Measurements from ENCODE around the gene INPP5E.
A peak's percentile ranks its signal among the peaks of the same experiment; 100 is the strongest.
"Not testable (repeated sequence)": the region's sequence is repeated elsewhere in the genome, so short reads cannot be mapped to it uniquely, and the experiment has no call there.

INPP5E gene

DNA sequence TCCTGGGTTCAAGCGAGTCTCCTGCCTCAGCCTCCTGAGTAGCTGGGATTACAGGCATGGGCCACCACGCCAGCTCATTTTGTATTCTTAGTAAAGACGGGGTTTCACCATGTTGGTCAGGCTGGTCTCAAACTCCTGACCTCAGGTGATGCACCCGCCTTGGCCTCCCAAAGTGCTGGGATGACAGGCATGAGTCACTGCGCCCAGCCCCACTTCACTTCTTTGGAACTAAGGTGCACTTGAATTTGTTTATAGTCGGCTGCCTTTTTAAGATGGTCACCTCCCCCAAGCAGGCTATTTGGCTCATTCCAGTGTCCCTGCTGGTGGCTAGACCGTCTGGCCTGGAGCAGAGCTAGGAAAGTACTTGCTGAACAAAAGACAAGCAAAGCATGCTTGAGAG, 14.3 kb downstream of the INPP5E start:
- DNase-seq: not testable (repeated sequence)

DNA sequence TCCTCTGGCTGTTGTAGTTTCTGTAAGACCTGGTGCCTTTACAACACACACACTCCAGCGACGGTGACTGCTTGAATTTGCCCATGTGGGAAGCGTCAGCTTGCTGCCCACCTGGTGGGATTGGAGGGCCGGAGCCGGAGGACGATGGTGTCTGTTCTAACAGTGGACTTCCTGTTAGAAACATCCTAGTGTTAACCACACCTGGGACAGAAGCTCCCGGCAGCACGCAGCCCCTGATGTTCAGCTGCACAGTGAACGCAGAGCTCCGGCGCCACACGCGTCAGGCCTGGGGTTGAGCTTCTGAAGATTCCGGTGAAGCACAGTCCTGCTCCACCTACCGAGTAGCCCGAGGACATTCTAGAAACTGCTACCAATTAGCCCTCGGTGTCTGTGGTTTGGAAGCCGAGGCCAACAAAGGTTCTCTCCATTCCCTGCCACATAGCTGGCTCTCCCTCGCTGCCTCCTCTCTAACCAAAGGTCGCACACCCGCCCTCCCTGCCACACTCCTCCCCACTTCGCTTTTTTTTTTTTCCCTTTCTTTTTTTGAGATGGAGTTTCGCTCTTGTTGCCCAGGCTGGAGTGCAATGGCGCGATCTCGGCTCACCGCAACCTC, 14.8 kb downstream of the INPP5E start:
- no peak for DNase-seq

DNA sequence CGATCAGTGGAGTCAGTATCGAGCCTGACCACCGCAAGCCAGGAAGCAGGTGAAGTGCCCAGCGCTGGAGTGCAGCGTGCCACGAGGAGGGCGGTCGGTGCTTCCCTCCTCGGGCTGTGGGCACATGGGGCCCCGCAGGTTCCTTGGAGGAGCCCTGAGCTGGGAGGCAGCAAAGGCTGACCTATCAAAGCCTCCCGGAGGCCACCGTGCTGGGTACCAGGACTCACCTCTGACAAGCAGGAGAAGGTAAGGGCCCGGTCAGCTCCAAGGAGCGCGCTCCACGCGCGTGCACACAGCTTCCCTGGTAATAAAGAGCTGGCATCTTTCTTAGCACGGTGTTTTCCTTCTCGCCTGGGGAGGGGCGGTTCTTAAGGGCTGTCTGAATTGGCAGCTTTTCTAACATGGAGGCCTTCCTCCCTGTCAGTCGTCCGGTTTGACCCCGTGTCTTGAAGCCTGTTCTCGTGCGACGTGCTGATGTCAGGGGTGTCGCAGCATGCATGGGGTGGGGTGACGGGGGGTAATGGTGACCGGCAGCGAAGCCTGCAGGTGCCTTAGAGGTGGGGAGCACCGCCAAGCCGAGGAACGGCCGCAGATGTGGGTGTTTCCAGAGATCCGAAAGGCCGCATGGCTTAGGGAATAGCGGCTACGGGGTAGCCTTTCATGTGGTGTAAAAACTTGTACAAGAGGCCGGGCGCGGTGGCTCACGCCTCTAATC, 16.1 kb downstream of the INPP5E start:
- no peak for DNase-seq

DNA sequence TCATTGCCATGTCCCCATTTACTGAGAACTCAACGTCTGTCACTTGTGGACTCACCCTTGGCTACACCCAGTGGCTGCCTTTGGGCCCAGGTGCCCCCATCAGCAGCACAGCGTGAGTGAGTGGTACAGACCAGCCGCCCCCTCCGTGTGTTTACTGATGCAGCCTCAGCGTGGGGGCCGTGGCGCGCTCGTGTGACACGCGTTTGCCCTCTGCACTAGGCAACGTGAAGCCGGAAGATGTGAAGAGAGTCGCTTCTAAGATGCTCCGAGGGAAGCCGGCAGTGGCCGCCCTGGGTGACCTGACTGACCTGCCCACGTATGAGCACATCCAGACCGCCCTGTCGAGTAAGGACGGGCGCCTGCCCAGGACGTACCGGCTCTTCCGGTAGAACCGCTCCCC, 16.8 kb downstream of the INPP5E start:
- DNase-seq: no peak

DNA sequence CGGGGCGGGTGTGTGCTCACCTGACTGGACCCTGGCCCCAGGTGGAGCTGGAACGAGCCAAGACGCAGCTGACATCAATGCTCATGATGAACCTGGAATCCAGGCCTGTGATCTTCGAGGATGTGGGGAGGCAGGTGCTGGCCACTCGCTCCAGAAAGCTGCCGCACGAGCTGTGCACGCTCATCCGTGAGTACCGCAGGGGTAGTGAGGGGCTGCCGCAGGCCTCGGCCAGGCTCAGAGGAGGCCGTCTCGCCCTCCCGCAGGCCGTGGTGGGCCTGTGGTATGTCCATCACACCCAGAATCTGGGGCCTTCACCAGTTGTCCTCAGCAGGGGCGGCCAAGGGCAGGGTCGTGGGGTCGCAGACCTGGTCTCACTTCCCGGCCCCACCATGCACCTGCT, 17.9 kb downstream of the INPP5E start:
- no peak for DNase-seq

DNA sequence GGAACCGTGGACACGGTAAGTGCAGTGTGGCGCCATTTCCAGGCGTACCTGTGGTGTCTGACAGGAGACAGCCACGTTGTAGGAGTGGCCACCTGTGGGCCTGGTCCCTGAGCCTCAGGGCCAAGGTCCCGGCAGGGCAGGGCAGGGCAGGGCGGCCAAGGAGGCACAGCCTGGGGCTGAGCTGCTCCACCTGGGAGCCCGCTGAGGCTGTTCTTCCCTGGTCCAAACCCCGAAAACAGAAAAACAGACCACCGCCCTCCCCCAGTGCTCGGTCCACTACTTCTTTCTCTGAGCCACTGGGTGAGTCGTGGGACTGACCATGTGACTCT, 20.6 kb downstream of the INPP5E start:
- DNase-seq: no peak

DNA sequence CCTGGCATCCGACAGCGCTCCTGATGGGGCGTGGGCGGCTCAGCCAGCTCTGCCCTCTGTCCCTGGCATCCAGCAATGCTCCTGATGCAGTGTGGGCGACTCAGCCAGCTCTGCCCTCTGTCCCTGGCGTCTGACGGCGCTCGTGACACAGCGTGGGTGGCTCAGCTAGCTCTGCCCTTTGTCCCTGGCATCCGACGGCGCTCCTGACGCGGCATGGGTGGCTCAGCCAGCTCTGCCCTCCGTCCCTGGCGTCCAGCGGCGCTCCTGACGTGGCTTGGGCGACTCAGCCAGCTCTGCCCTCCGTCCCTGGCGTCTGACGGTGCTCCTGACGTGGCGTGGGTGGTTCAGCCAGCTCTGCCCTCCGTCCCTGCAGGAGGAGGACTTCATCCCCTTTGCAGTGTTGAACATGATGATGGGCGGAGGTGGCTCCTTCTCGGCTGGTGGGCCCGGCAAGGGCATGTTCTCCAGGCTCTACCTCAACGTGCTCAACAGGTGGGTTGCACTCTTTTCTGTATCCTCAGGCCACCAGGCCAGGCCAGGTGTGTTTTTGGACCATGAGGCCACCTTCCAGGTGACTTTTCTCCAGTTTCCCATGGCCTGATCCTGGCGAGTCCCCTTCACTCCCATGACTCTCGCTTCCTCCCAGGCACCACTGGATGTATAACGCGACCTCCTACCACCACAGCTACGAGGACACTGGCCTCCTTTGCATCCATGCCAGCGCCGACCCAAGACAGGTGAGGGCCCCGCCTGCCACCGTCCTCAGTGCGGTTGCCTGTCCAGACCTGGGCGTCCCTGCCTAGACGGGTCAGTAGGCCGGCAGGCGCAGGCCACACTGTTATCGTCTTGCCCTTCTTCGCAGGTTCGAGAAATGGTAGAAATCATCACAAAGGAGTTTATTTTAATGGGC, 21.2 kb downstream of the INPP5E start:
- no peak for DNase-seq

DNA sequence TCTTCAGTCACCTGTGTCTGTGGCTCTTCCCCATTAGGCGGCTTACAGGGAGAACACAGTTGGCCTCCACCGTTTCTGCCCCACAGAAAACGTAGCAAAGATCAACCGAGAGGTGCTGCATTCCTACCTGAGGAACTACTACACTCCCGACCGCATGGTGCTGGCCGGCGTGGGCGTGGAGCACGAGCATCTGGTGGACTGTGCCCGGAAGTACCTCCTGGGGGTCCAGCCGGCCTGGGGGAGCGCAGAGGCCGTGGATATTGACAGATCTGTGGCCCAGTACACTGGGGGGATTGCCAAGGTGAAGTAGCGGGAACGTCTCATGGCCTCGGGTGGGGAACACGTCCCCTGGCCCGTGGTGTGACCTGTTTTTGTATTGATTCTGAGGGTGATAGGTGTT, 22.7 kb downstream of the INPP5E start:
- DNase-seq: no peak

DNA sequence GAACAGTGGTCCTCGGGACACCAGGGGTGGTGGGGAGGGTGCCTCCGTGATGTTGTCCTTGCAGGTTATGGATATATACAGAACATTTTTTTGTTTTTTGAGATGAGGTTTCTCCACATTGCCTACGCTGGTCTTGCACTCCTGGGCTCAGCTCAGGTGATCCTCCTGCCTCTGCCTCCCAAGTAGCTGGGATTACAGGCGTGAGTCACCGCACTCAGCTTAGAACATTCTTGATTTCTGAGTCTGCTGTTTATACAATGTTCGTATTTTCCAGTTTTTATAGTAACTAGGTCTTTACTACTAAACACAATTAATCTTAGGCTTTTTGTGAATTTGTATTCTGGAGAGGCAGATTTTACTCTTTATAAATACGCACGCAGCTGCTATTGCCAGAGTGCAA, 23.2 kb downstream of the INPP5E start:
- DNase-seq: no peak

DNA sequence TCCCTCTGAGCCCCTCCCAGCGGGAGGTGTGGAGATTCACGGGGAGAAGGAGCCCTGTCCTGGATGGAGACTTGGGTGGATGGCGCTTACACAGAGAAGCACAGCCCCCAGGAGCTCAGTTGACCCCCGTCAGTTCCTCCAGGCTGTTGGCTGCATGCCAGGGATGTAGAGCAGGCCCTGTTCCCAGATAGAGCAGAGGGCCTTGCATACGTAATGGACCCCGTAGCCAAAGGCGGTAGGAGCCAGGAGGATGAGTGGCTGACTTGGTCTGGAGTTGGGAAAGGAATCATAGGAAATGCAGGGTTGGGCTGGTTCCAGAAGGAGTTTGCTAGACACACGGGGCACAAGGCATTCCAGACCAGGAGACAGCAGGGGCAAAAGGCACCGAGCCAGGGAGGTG, 26.7 kb downstream of the INPP5E start:
- no peak for DNase-seq

DNA sequence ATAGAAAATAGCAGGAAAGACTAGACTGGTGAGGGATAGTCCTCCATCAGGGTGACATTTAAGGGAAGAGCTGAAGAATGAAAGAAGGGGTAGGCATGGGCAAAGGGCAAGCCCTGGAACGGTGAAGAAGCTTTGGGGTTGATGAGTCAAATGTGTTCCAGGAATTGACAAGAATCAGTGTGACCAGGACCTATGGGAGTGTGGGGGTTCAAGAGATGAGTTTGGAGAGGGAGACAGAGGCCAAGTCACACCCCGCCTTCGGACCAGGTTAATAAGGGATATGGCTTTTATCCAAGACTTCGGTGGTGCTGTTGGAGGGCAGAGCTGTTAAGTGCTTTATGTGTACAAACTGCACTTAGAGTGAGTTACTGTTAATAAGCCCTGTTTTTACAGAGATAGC, 28.3 kb downstream of the INPP5E start:
- no peak for DNase-seq

DNA sequence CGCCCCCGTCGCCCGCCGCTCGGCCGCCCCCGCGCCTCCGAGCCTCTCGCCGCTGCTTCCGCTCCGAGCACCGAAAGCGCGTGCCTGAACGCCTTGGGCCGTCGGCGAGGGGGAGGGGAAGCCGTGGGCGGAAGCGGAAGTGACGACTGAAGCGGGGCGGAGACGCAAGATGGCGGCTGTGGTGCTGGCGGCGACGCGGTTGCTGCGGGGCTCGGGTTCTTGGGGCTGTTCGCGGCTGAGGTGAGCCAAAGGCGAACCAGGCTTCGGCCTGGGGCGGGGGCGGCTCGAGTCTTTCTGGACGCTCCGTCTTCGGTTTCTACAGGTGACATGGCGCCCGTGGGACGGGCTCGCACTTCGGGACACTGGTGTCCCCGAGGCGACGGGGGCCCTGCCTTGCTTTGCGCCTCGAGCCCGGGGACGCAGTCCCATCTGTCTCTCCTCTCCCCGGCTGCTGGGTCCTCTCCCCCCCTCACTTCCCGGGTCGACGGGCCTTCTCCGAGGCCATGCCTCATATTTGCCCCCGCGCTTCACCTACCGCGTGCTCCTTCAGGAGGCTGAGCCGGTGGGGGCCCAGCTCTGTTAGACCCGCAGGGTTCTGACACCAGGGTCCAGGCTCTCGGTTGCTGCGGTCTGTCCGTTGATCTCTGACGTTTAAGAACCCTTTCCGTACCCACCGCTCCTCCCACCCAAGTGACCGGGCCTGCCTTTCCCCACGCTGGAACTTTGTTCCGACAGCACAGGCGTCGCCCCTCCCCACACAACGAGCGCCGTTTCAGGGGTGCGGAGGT, 29.0 kb downstream of the INPP5E start, which contains the start of the genes ENTR1 and PMPCA:
Gene ENTR1, minus strand, starts transcription at position 115 of the 788 bp plus-strand sequence. CDS start 217 bp downstream, outside the sequence.
Gene PMPCA, plus strand, starts transcription at position 159 of the 788 bp plus-strand sequence. Its CDS starts 11 bp downstream, at position 170.
- DNase-seq: peak; percentile 57

DNA sequence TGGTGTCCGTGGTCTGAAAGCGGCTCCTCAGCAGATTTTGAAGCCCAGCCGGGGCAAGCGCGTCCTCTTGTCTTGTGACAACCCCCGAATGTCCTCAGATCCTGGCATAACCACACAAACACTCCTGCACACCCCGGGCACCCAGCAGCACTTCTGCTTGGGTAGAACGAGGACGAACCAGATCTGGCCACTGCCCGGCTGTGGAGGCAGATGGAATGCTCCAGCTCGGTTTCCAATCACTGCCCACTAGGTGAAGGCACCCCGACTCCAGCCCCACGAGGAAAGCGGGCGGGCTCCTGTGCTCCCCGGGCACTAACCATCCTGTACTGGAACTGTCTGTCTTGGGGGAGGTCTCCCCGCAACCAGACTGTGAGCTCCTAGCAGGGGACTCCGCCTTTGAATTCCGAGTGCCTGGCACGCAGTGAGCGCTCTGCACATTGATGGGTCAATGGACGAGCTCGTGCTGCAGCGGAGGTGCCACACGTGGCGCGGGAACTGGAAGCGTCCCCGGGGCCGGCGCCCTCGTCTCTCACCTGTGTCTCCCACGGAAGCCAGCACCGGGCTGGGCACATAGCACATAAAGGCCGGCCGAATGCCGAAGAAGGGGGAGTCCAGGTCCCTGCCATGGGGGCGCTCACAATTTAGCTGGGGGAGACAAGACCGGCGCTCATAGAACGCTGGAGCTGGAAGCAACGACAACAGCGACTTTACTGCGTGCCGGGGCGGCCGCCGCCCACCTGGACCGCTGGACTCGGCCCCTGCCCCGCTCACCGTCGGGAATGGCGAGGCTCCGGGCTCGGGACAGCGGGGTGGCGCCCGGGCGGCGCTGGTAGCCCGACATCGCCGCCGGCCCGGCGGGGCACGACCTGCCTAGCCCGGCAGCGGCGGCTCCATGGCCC, 29.8 kb downstream of the INPP5E start:
- no peak for DNase-seq

DNA sequence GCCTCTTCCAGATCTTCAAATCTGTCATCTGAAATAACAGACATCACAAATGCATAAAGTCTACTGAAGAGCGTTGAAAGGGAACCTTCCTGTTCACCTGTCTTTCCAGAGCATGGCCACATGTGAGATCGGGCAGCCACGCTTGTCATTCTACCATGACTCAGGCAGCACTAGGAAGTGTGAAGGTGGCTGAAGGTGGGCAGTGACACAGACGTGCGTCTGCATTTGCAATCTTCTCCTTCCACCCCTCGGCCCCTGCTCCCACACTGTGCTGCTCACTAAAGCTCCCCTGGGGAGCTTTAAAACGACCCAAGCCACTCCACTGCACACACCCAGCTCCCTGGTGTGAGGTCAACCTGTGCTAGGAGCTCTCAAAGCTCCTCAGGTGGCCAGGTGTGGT, 31.7 kb downstream of the INPP5E start:
- no peak for DNase-seq

DNA sequence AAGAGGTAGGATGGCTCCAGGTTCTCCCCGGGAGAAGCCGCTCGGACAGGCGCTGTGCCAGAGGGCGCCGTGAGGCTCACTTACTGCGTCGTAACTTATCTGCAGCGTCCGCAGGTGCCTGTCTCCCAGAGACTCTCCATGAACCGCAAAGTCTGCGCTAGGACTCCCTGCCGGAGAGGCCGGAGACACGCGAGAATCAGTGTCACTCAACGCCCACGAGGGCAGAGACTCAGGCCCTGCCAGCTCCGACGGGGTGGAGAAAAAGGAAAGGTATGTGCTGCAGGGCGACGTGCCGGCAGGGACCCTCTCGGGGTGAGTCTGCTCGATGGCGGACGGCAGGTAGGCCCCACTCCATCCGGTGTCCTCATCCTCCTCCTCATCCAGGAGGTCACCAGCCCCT, 32.6 kb downstream of the INPP5E start:
- DNase-seq: not testable (repeated sequence)

DNA sequence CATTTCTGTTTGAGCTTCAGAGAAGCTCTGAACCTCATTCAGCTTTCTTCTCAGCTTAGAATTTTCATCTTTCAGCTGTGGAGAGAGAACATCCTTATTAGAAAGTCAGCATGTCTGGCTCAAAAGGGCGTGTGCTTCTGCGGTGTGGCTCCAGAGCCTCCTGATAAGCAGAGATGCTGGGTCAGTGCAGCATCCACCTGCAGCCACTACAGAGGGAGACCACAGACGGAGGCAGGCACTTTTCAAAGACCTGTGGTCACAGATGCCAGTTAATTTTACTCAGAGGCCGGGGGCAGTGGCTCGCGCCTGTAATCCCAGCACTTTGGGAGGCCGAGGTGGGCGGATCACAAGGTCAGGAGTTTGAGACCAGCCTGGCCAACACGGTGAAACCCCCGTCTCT, 33.7 kb downstream of the INPP5E start:
- not testable (repeated sequence) for DNase-seq

DNA sequence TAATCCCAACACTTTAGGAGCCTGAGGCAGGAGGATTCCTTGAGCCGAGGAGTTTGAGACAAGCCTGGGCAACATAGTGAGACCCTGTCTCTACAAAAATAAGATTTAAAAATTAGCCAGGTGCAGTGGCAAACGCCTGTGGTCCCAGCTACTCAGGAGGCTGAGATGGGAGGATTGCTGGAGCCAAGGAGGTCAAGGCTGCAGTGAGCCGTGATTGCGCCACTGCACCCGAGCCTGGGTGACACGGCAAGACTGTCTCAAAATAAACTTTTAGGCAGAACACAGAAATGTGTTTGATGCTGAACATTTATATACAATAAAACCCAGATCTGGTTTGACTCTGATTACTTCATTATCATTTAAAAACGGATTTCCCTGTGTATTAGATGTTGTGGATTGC, 34.2 kb downstream of the INPP5E start:
- no peak for DNase-seq

DNA sequence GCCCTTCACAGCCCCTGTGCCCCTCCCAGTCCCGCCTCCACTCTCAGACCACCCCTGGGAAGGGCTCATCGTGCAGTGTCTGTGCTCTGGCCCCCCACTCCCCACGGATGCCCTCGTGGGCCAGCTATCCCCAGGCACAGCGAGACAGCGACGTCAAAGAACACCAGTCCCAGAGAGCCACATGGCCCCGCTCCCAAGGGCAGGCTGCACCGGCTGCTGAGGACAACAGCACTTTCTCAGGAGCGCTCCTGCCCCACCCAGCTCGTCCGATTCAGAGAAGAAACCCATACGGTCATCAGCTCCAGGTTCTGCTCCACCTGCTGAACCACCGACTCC, 34.9 kb downstream of the INPP5E start:
- DNase-seq: no peak

DNA sequence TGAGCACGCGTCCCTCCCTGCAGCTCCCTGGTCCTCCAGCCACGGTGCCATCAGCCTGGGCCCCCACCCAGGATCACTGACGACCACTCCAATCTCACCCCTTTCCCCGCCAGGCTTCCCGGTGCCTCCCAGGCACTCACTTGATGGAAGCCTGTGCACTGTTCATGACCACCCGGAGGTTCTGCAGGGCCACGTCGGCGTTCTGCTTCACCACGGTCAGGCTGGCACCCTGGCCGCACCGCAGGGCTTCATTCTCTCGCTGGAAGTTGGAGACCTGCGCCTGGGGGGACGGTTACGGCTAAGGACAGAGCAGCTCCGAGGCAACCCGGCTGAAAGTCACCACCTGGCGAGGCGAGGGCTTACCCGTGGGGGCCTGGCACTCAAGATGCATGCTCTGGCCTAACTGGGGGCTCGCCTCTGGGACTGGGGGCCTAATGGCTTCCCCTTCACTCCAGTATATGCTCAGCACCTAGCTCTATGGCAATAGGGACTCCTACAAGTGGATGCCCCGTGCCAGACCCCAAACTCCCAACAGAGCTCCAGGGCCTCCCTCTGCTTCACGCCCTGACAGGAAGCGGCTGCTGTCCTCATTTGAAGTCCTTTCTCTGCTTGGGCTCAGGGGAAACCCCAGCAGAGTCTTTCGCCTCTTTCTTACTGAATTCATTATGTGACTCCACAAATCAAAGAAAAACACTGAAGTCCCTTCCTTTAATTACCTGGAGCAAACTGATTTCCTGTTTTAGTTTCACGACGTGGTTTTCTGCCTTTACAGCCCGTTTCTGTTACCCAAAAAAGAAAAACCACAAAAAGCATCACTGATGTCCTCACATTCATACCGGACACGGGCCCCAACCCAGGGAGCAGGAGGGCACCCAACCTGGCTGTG, 35.5 kb downstream of the INPP5E start:
- DNase-seq: no peak

DNA sequence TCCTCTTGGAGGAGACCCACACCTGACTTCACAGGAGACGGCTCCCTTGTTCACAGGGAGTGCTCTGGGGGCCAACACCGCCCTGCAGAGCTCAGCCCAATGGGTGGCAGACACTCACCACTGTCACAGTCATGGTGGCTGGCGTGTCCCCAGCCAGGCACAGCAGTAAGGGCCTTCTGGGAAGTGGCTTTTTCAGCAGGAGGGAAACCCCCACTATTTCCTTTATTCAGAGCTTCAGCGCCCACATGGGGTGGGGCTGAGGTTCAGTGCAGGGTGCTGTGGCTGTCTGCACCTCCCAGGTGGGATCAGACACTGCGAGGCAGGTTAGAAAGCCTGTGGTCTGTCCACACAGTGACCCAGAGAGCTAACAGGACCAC, 36.1 kb downstream of the INPP5E start:
- DNase-seq: no peak

DNA sequence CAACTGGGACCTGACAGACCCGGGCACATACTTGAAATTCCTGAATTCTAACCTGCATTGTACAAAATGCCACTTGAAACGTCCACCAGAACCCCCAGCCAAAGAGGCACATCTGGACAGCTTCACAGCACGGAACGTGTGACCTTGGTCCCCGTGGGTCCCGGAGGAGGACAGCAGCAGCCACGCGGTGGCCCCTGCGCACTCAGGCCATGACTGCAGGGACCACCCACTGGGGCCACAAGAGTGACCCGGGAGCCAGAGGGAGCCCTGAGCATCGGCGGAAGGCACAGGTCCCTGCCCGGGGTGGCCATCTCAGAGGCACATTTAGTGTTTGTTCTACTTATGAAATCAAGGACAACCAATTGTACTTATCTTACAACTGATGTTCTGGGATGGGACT, 37.6 kb downstream of the INPP5E start:
- no peak for DNase-seq

All from NCI-H526 treated with DMSO at 0.1 percent for 48 hours (cell line).